Spleen (tissue), 7 donors: Measurements from ENCODE around the gene STON2.

Experiments
- CTCF ChIP-seq, 11 experiments: fragments of 200-600 bp in 7 of 11; fragments of 450-650 bp in 4 of 11; sonication (generic) in 4 of 11; IDR thresholded peaks in 8 of 11; conservative IDR thresholded peaks in 3 of 11; 1 replicate in 7 of 11; 2 replicates in 4 of 11; pipeline versions ENCODE4 v1.4.0 to v1.8.0; 2016 to 2021; ENCODE audit warnings: antibody characterized with exemption in 11 of 11, inconsistent platforms in 4 of 11, mild to moderate bottlenecking in 1 of 11
- POLR2AphosphoS5 ChIP-seq, 3 donors: sonication (generic); formaldehyde crosslinking; IDR thresholded peaks; one replicate each; pipeline ENCODE4 v1.5.1; 2017; ENCODE audit warnings: antibody characterized with exemption in 3 of 3
- donor health status: DM: no; HTN: no; CAD: no; lungs with moderate emphysema.
- donor health status: DM: no; HTN: no; CAD: no.
- donor health status: DM: no; HTN: no; CAD: no.

- TF ChIP-seq CTCF (IDR thresholded peaks at IDR 0.05 in 8 of 11, conservative IDR thresholded peaks at IDR 0.05 in 3 of 11) (no peak), POLR2AphosphoS5 (IDR thresholded peaks at IDR 0.05) (no peak)
These were observed 37.1 kb upstream of the STON2 start for GRCh38 chr14:81437244-81437643.
